Ishikawa (cell line): ENCODE measurements around the gene RCOR3.

Experiments
- CEBPB ChIP-seq: IDR thresholded peaks from 2 replicates; pipeline ENCODE4 v1.6.1; 2012
- CREB1 ChIP-seq: IDR thresholded peaks from 2 replicates; pipeline ENCODE4 v1.6.1; 2012; ENCODE audit warnings: low read depth
- EGR1 ChIP-seq: IDR thresholded peaks from 2 replicates; pipeline ENCODE4 v1.6.1; 2012
- EP300 ChIP-seq: IDR thresholded peaks from 2 replicates; pipeline ENCODE4 v1.6.1; 2012; ENCODE audit warnings: borderline replicate concordance
- FOXM1 ChIP-seq: IDR thresholded peaks from 2 replicates; pipeline ENCODE4 v1.6.1; 2012; ENCODE audit warnings: low read depth, borderline replicate concordance
- NFIC ChIP-seq: IDR thresholded peaks from 2 replicates; pipeline ENCODE4 v1.6.1; 2012
- RAD21 ChIP-seq: IDR thresholded peaks from 2 replicates; pipeline ENCODE4 v1.6.1; 2012; ENCODE audit warnings: low read depth
- TAF1 ChIP-seq: IDR thresholded peaks from 2 replicates; pipeline ENCODE4 v1.6.1; 2012; ENCODE audit warnings: low read depth, mild to moderate bottlenecking
- TCF12 ChIP-seq: IDR thresholded peaks from 2 replicates; pipeline ENCODE4 v1.6.1; 2012; ENCODE audit warnings: low read depth
- TEAD4 ChIP-seq: IDR thresholded peaks from 2 replicates; pipeline ENCODE4 v1.6.1; 2012
- YY1 ChIP-seq: IDR thresholded peaks from 2 replicates; pipeline ENCODE4 v1.6.1; 2012; ENCODE audit warnings: low read depth
- ZBTB7A ChIP-seq: IDR thresholded peaks from 2 replicates; pipeline ENCODE4 v1.6.1; 2012; ENCODE audit warnings: low read depth
- TF ChIP-seq, protein P1 (sequence below): IDR thresholded peaks from 2 replicates; pipeline ENCODE4 v1.6.1; 2012; ENCODE audit warnings: low read depth, mild to moderate bottlenecking
- TF ChIP-seq, protein P2 (sequence below): IDR thresholded peaks from 2 replicates; pipeline ENCODE4 v1.6.1; 2012
- TF ChIP-seq, protein P3 (sequence below): IDR thresholded peaks from 2 replicates; pipeline ENCODE4 v1.6.1; 2012

The RCOR3 gene

DNA sequence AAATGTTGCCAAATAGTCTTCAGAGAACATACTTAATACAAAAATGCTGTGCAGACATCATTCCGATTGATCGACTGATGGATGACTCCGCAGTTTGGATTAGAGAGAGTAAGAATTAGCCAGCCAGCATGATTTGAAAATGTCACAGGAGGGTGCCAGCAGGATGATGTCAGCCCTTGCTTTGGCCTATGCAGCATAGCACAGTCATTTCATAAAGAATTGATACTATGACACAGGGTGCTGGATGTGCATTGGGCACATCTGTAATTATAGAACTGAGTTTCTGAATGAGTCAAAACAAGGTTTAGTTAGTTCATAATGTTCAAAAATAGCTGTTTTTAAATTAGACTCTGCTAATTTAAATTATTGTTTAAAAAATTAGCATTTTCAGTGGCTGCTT is 45.9 kb downstream of the RCOR3 start:
- TF ChIP-seq, protein P1, sequence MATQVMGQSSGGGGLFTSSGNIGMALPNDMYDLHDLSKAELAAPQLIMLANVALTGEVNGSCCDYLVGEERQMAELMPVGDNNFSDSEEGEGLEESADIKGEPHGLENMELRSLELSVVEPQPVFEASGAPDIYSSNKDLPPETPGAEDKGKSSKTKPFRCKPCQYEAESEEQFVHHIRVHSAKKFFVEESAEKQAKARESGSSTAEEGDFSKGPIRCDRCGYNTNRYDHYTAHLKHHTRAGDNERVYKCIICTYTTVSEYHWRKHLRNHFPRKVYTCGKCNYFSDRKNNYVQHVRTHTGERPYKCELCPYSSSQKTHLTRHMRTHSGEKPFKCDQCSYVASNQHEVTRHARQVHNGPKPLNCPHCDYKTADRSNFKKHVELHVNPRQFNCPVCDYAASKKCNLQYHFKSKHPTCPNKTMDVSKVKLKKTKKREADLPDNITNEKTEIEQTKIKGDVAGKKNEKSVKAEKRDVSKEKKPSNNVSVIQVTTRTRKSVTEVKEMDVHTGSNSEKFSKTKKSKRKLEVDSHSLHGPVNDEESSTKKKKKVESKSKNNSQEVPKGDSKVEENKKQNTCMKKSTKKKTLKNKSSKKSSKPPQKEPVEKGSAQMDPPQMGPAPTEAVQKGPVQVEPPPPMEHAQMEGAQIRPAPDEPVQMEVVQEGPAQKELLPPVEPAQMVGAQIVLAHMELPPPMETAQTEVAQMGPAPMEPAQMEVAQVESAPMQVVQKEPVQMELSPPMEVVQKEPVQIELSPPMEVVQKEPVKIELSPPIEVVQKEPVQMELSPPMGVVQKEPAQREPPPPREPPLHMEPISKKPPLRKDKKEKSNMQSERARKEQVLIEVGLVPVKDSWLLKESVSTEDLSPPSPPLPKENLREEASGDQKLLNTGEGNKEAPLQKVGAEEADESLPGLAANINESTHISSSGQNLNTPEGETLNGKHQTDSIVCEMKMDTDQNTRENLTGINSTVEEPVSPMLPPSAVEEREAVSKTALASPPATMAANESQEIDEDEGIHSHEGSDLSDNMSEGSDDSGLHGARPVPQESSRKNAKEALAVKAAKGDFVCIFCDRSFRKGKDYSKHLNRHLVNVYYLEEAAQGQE = no peak
- TF ChIP-seq CEBPB (no peak), RAD21 (no peak), EGR1 (no peak), NFIC (no peak), TEAD4 (no peak), TCF12 (no peak), TAF1 (no peak), CREB1 (no peak), FOXM1 (no peak), YY1 (no peak), EP300 (no peak), ZBTB7A (no peak)
- TF ChIP-seq, protein P2, sequence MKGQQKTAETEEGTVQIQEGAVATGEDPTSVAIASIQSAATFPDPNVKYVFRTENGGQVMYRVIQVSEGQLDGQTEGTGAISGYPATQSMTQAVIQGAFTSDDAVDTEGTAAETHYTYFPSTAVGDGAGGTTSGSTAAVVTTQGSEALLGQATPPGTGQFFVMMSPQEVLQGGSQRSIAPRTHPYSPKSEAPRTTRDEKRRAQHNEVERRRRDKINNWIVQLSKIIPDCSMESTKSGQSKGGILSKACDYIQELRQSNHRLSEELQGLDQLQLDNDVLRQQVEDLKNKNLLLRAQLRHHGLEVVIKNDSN = no peak
- TF ChIP-seq, protein P3, sequence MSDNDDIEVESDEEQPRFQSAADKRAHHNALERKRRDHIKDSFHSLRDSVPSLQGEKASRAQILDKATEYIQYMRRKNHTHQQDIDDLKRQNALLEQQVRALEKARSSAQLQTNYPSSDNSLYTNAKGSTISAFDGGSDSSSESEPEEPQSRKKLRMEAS = no peak

DNA sequence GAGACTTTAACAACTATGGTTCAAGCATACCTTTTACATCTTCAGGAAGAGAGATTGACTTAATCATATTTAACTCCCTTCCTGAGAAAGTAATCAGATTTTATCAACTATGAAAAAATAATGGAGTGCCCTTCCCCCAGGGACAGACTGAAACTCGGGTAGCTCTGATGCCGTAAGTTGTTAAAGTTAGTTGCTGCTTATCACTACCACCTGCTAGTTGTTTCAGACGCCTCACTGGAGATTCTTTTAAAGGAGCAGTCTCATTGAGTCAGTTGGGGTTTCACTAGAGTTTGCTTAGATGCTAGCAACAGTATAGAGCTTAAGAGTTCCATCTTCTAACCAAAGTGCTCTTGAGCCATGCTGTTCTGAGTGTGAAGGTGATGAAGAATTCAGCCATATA is 50.5 kb downstream of the RCOR3 start:
- TF ChIP-seq, protein P2 = no peak

DNA sequence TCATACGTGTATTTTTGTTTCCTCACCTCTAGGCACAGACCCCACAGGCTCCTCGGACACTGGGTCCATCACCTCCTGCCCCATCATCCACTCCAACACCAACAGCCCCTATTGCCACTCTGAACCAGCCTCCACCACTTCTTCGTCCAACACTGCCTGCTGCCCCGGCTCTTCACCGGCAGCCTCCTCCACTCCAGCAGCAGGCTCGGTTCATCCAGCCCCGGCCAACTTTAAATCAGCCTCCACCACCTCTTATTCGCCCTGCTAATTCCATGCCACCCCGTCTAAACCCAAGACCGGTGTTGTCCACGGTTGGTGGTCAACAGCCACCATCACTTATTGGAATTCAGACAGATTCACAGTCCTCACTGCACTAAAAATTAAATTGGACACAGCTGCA is 54.2 kb downstream of the RCOR3 start:
- no peak for TF ChIP-seq CREB1

DNA sequence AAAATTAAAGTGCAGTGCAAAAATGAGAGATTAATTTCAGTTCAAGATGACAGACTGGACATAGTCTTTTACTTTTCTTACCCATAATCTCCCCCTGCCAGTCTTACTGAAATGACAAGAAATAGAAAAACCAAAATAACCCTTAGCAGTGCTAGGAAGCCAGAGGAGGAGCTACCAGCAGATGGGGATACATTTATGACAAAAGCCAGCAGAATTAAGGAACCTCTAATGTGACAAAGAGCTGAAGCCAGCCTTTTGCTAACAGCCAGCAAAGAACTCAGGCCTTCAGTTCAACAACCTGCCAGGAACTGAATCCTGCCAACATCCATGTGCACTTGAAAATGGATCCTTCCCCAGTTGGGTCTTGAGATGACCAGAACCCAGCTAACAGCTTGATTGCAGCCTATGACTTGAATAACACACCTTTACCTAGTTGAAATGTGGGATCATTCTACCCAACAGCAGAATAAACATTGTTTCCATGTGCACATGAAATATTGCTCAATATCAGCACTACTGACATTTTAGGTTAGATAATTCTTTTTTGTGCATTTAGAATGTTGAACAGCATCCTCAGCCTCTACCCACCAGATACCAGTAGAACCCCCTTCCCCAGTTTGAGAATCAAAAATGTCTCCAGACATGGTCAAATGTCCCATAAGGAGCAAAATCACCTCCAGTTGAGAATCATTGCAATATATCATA is 59.6 kb downstream of the RCOR3 start:
- no peak for TF ChIP-seq EGR1
- no peak for TF ChIP-seq RAD21
- no peak for TF ChIP-seq YY1
- no peak for TF ChIP-seq FOXM1
- TF ChIP-seq, protein P1 = no peak
- no peak for TF ChIP-seq EP300
- no peak for TF ChIP-seq ZBTB7A

DNA sequence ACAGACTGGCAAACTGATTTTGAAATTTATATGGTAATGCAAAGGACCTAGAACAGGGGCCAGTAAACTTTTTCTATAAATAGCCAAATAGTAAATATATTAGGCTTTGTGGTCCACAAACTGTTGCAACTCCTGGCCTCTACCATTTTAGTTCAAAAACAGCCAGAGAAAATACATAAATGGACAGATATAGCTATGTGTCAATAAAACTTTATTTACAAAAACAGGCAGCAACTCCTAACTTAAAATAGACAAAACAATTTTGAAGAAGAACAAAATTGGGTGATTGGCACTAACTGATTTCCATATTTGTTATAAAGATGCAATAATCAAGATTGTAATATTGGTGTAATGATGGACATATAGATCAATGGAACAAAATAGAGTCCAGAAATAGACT is 60.7 kb downstream of the RCOR3 start:
- TF ChIP-seq FOXM1 = no peak
- TF ChIP-seq, protein P2 = no peak
- no peak for TF ChIP-seq ZBTB7A
- TF ChIP-seq TCF12 = no peak
- TF ChIP-seq CEBPB = no peak
- no peak for TF ChIP-seq EGR1
- TF ChIP-seq, protein P1 = no peak
- no peak for TF ChIP-seq NFIC
- no peak for TF ChIP-seq YY1
- TF ChIP-seq EP300 = no peak
- no peak for TF ChIP-seq RAD21
- no peak for TF ChIP-seq TEAD4
- no peak for TF ChIP-seq CREB1
- no peak for TF ChIP-seq TAF1
- TF ChIP-seq, protein P3 = no peak
